Measurements from ENCODE around the gene LRRC28.

Gene LRRC28

GRCh38 chr15:99250001-99250400 is 1.3 kb upstream of the LRRC28 start:
- DNase-seq: no peak

GRCh38 chr15:99250494-99250856 is 806 bp upstream of the LRRC28 start:
- no peak for DNase-seq

GRCh38 chr15:99252326-99252725 is 1.0 kb downstream of the LRRC28 start:
- DNase-seq: no peak

- DNase-seq: no peak
Observed at GRCh38 chr15:99253381-99254090, 2.3 kb downstream of the LRRC28 start.

GRCh38 chr15:99257107-99257750 is 5.9 kb downstream of the LRRC28 start:
- no peak for DNase-seq

GRCh38 chr15:99264125-99264524 is 12.8 kb downstream of the LRRC28 start:
- no peak for DNase-seq

- DNase-seq: no peak
Observed at GRCh38 chr15:99265541-99266070, 14.3 kb downstream of the LRRC28 start.

- DNase-seq: no peak
Observed at GRCh38 chr15:99267957-99268356, 16.7 kb downstream of the LRRC28 start.

GRCh38 chr15:99268431-99268830 is 17.1 kb downstream of the LRRC28 start:
- DNase-seq: no peak

- no peak for DNase-seq
Observed at GRCh38 chr15:99273801-99274200, 22.5 kb downstream of the LRRC28 start.

GRCh38 chr15:99275061-99275460 is 23.8 kb downstream of the LRRC28 start:
- no peak for DNase-seq

GRCh38 chr15:99275525-99276128 is 24.3 kb downstream of the LRRC28 start:
- DNase-seq: no peak

- no peak for DNase-seq
Observed at GRCh38 chr15:99279290-99279689, 28.0 kb downstream of the LRRC28 start.

- no peak for DNase-seq
Observed at GRCh38 chr15:99279827-99280226, 28.5 kb downstream of the LRRC28 start.

- DNase-seq: no peak
Observed at GRCh38 chr15:99282121-99282520, 30.8 kb downstream of the LRRC28 start.

- no peak for DNase-seq
Observed at GRCh38 chr15:99282586-99282985, 31.3 kb downstream of the LRRC28 start.

GRCh38 chr15:99283717-99284116 is 32.4 kb downstream of the LRRC28 start:
- no peak for DNase-seq

- no peak for DNase-seq
Observed at GRCh38 chr15:99291643-99292042, 40.4 kb downstream of the LRRC28 start.

GRCh38 chr15:99295840-99296239 is 44.6 kb downstream of the LRRC28 start:
- DNase-seq: no peak

GRCh38 chr15:99296386-99296785 is 45.1 kb downstream of the LRRC28 start:
- DNase-seq: no peak

GRCh38 chr15:99303907-99304306 is 52.6 kb downstream of the LRRC28 start:
- no peak for DNase-seq

- no peak for DNase-seq
Observed at GRCh38 chr15:99305761-99306505, 54.7 kb downstream of the LRRC28 start.

GRCh38 chr15:99306694-99307338 is 55.5 kb downstream of the LRRC28 start:
- DNase-seq: no peak
